ENCODE results near the gene ATP11B. TPM values are rescaled to one million over a fixed set of nuclear protein-coding genes. Genes with fewer than 3 reads are reported as not detected.

Gene ATP11B
- total and polyA plus RNA-seq, 10 of the 15 experiments (the other 5 are each of a cell fraction or from before 2014, with no cell fraction given) = 10.3 to 66.9 (median 36.7) TPM

DNA sequence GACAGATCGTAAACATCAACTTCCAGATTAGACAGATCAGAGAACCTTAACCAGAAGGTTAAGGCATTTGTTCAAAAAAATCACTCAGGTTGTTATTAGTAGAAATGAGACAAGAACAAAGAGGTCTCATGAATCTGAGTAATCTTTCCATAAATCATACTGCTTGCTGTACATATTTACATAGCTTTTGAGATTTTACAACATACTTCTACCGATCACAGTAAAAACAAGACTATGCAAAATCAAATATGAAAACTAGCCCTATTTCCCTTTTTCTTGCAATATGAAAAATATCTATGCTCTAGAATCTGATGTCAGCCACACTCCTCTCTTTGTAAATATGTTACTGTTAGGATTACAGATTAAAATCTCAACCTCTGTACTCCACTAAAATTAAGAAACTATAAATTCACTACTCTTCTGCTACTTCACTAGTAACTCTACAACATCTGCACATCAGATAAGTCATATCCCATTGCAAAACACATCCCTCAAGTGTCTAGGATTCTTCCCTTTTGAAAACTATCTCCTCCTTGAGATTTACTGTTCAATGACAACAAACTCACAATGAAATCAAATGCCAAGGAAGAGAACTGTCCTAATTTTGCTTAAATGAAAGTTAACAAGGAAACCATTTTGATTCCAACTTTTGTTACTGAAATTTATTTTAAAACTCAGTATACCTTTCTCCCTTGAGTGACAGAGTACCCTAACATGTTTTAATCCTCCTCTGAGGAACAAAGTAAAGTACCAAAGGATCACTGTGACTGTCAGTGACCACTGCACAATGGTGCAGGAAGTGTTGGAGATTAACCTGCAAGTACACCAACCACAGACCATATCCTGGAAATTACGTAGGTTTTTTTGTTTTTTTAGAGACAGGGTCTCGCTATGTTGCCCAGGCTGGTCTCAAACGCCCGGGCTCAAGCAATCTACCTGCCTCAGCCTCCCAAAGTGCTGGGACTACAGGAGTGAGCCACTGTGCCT, 174.2 kb downstream of the ATP11B start:
- POLR2A ChIA-PET = interaction anchor here (0.6 to 1.3 kb wide), 3 partner anchors 12 to 105 kb away, joined by 3 read pairs; no protein-coding TSS in a partner anchor
- WGBS (ENCODE audit: insufficient coverage, insufficient replicate concordance, low lambda C conversion rate, missing lambda C conversion rate) = 12% methylated on average over 6 of the region's 6 CpGs
- BruUV-seq (replicated peaks) = no TSS peak
- H3K36me3 ChIP-seq (ENCODE audit: control insufficient read depth in 2 of 2, insufficient read depth in 2 of 2, low read length in 1 of 2) = peaks cover 0 to 7% of the 10 kb centered on the region in 2 experiments; a peak in 3 of 4 replicates
- no peak overlapping the region for H3K9ac ChIP-seq (ENCODE audit: control insufficient read depth, insufficient read depth, low read length)
- peak; percentile 68 for ATAC-seq
- no peak for DNase-seq (ENCODE audit: low read depth, low spot score)
- in situ Hi-C loops (cut with MboI) (no loop called here), intact Hi-C loops (cut with micrococcal nuclease; ENCODE audit: unreplicated experiment) (loop anchor here (2.0 kb wide), 1 partner anchor 53 kb away; no protein-coding TSS in a partner anchor)
- no peaks in the 10 kb centered on the region for H4K20me1 ChIP-seq (ENCODE audit: control insufficient read depth, insufficient read depth)
- peak; percentile 49 for FAIRE-seq
- H3K4me1 ChIP-seq (ENCODE audit: control insufficient read depth, insufficient read depth, low read length) = peaks cover 27% of the 10 kb centered on the region
- H3K9me3 ChIP-seq (replicated peaks; ENCODE audit: control insufficient read depth, insufficient read depth, low read length) = no peaks in the 10 kb centered on the region; the same call in 2 of the 3 replicates
- peak overlapping the region; percentile 73 for H3K4me2 ChIP-seq (ENCODE audit: control insufficient read depth, insufficient read depth)
- RAD21 ChIA-PET (ENCODE audit: unreplicated experiment) = no interaction called here
- H3K27ac ChIP-seq (ENCODE audit: control insufficient read depth, insufficient read depth) = peak overlapping the region; percentile 75
- CTCF ChIA-PET = interaction anchor here (0.5 kb wide), 1 partner anchor 282 kb away, joined by 3 read pairs; no protein-coding TSS in a partner anchor
- SMC1A ChIA-PET (ENCODE audit: uncharacterized antibody, unreplicated experiment) = interaction anchor here (0.7 to 3.4 kb wide), 4 partner anchors 11 to 42 kb away, joined by 3 to 23 read pairs (median 10); no protein-coding TSS in a partner anchor
- H3K4me3 ChIP-seq = peak overlapping the region; percentile 53
- no peaks in the 10 kb centered on the region for H3K27me3 ChIP-seq (replicated peaks in 1 of 2; ENCODE audit: control insufficient read depth in 2 of 2, insufficient read depth in 2 of 2, low read length in 1 of 2)
- peaks cover 57% of the 10 kb centered on the region for H3K79me2 ChIP-seq (ENCODE audit: control insufficient read depth, insufficient read depth, low read length)
- H2AFZ ChIP-seq (ENCODE audit: control insufficient read depth, low read depth, low read length) = no peak overlapping the region
- TF ChIP-seq PKNOX1 (IDR thresholded peaks at IDR 0.05) (peak; percentile 61), ATF2 (IDR thresholded peaks at IDR 0.05; ENCODE audit: low read length) (peak; percentile 49; the same call in 1 of the 2 replicates), ETV6 (conservative IDR thresholded peaks at IDR 0.05 in 1 of 2, IDR thresholded peaks at IDR 0.05 in 1 of 2; ENCODE audit: borderline replicate concordance in 1 of 2, low read depth in 1 of 2) (peak in 1 of 2 experiments; percentile 78; a peak in 1 of 4 replicates), SREBF1 (IDR thresholded peaks at IDR 0.05; ENCODE audit: low read length) (no peak), ATF3 (IDR thresholded peaks at IDR 0.05; ENCODE audit: borderline replicate concordance, extremely low read depth, low read depth, low read length) (no peak), CBFB (IDR thresholded peaks at IDR 0.05; ENCODE audit: low read depth) (peak; percentile 22; the same call in 1 of the 2 replicates), NFIC (IDR thresholded peaks at IDR 0.05; ENCODE audit: low read depth, low read length) (0 out of 2 replicates have a peak, but pooled peaks have one; percentile 14)
- TF ChIP-seq, protein P1, sequence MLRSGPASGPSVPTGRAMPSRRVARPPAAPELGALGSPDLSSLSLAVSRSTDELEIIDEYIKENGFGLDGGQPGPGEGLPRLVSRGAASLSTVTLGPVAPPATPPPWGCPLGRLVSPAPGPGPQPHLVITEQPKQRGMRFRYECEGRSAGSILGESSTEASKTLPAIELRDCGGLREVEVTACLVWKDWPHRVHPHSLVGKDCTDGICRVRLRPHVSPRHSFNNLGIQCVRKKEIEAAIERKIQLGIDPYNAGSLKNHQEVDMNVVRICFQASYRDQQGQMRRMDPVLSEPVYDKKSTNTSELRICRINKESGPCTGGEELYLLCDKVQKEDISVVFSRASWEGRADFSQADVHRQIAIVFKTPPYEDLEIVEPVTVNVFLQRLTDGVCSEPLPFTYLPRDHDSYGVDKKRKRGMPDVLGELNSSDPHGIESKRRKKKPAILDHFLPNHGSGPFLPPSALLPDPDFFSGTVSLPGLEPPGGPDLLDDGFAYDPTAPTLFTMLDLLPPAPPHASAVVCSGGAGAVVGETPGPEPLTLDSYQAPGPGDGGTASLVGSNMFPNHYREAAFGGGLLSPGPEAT (IDR thresholded peaks at IDR 0.05; ENCODE audit: low read depth) = no peak
- TF ChIP-seq, protein P2, sequence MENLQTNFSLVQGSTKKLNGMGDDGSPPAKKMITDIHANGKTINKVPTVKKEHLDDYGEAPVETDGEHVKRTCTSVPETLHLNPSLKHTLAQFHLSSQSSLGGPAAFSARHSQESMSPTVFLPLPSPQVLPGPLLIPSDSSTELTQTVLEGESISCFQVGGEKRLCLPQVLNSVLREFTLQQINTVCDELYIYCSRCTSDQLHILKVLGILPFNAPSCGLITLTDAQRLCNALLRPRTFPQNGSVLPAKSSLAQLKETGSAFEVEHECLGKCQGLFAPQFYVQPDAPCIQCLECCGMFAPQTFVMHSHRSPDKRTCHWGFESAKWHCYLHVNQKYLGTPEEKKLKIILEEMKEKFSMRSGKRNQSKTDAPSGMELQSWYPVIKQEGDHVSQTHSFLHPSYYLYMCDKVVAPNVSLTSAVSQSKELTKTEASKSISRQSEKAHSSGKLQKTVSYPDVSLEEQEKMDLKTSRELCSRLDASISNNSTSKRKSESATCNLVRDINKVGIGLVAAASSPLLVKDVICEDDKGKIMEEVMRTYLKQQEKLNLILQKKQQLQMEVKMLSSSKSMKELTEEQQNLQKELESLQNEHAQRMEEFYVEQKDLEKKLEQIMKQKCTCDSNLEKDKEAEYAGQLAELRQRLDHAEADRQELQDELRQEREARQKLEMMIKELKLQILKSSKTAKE (IDR thresholded peaks at IDR 0.05; ENCODE audit: low read depth, poor library complexity, severe bottlenecking) = no peak
- TF ChIP-seq, protein P3, sequence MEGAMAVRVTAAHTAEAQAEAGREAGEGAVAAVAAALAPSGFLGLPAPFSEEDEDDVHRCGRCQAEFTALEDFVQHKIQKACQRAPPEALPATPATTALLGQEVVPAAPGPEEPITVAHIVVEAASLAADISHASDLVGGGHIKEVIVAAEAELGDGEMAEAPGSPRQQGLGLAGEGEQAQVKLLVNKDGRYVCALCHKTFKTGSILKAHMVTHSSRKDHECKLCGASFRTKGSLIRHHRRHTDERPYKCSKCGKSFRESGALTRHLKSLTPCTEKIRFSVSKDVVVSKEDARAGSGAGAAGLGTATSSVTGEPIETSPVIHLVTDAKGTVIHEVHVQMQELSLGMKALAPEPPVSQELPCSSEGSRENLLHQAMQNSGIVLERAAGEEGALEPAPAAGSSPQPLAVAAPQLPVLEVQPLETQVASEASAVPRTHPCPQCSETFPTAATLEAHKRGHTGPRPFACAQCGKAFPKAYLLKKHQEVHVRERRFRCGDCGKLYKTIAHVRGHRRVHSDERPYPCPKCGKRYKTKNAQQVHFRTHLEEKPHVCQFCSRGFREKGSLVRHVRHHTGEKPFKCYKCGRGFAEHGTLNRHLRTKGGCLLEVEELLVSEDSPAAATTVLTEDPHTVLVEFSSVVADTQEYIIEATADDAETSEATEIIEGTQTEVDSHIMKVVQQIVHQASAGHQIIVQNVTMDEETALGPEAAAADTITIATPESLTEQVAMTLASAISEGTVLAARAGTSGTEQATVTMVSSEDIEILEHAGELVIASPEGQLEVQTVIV (IDR thresholded peaks at IDR 0.05; ENCODE audit: borderline replicate concordance, partially characterized antibody) = no peak
